HEK293T (cell line): ENCODE data around the gene SV2B.

Experiments used
- CTCF ChIA-PET: fragments of 350-600 bp; formaldehyde crosslinking; extraction: SDS; loops from one replicate; lab custom pipeline; 2021; ENCODE audit warnings: antibody characterized with exemption, inconsistent platforms; lab: Yijun Ruan, JAX
- POLR2A ChIA-PET: fragments of 350-600 bp; formaldehyde crosslinking; extraction: SDS; loops from one replicate; lab custom pipeline; 2020; ENCODE audit warnings: antibody characterized with exemption, inconsistent platforms; lab: Yijun Ruan, JAX
- DNase-seq: peaks from one replicate; pipeline ENCODE4 v3.0.0; 2012; ENCODE audit warnings: mixed read lengths; ENCODE audit errors: extremely low spot score
- ARNT ChIP-seq: fragments of 450-650 bp; IDR thresholded peaks from 2 replicates; pipeline ENCODE4 v1.6.1; 2017; ENCODE audit warnings: mild to moderate bottlenecking
- BHLHE40 ChIP-seq: fragments of 450-650 bp; IDR thresholded peaks from 2 replicates; pipeline ENCODE4 v1.6.1; 2016; ENCODE audit warnings: mild to moderate bottlenecking, moderate library complexity, borderline replicate concordance
- CTBP1 ChIP-seq: fragments of 450-650 bp; IDR thresholded peaks from 2 replicates; pipeline ENCODE4 v1.6.1; 2016; ENCODE audit warnings: borderline replicate concordance
- ELF4 ChIP-seq: fragments of 450-650 bp; IDR thresholded peaks from 2 replicates; pipeline ENCODE4 v1.6.1; 2017; ENCODE audit warnings: antibody characterized with exemption
- FOXA1 ChIP-seq: fragments of 450-650 bp; IDR thresholded peaks from 2 replicates; pipeline ENCODE4 v1.6.1; 2016; ENCODE audit warnings: mild to moderate bottlenecking
- FOXK2 ChIP-seq: fragments of 450-650 bp; IDR thresholded peaks from 2 replicates; pipeline ENCODE4 v1.6.1; 2016; ENCODE audit warnings: mild to moderate bottlenecking
- FOXM1 ChIP-seq: fragments of 450-650 bp; IDR thresholded peaks from 2 replicates; pipeline ENCODE4 v1.6.1; 2017; ENCODE audit warnings: mild to moderate bottlenecking, borderline replicate concordance
- HDGF ChIP-seq: fragments of 450-650 bp; IDR thresholded peaks from 2 replicates; pipeline ENCODE4 v1.6.1; 2017; ENCODE audit warnings: antibody characterized with exemption, borderline replicate concordance
- L3MBTL2 ChIP-seq: fragments of 450-650 bp; conservative IDR thresholded peaks from 2 replicates; pipeline ENCODE4 v1.6.1; 2016; ENCODE audit warnings: mild to moderate bottlenecking
- LEF1 ChIP-seq: fragments of 450-650 bp; IDR thresholded peaks from 2 replicates; pipeline ENCODE4 v1.6.1; 2017; ENCODE audit warnings: mild to moderate bottlenecking, borderline replicate concordance
- NFRKB ChIP-seq: fragments of 450-650 bp; IDR thresholded peaks from 2 replicates; pipeline ENCODE4 v1.6.1; 2016; ENCODE audit warnings: mild to moderate bottlenecking, moderate library complexity
- SP1 ChIP-seq: fragments of 450-650 bp; IDR thresholded peaks from 2 replicates; pipeline ENCODE4 v1.6.1; 2017
- SUZ12 ChIP-seq: fragments of 450-650 bp; IDR thresholded peaks from 2 replicates; pipeline ENCODE4 v1.6.1; 2016; ENCODE audit warnings: mild to moderate bottlenecking
- TARDBP ChIP-seq: fragments of 450-650 bp; IDR thresholded peaks from 2 replicates; pipeline ENCODE4 v1.6.1; 2016
- ZNF384 ChIP-seq: fragments of 450-650 bp; IDR thresholded peaks from 2 replicates; pipeline ENCODE4 v1.6.1; 2016
- TF ChIP-seq, protein P1 (sequence below): fragments of 450-650 bp; IDR thresholded peaks from 2 replicates; pipeline ENCODE4 v1.6.1; 2016

The SV2B gene

DNA sequence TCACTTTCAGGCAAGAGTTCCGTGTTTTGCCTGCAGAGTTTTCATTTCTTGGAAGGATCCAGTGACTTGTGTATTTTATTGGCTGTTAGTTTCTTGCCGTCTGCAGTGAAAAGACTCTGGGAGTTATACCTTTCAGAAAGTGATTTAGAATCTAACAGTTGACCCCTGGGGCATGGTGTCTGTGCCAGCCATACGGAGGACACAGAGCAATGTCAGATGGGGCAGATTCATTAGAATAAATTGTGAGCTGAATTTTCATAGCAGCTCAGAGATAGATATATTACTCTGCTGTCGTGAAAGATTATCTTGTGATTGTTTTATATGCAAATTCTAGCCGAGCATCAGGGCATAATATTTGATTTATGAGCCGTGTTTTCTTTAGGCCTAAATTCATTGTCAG lies 131.6 kb downstream of the SV2B start:
- POLR2A ChIA-PET: interaction anchor here (0.7 kb wide), 1 partner anchor 237 kb away, joined by 3 read pairs; the partner anchor contains the start of gene PRC1
- DNase-seq: no peak
- CTCF ChIA-PET: interaction anchor here (1.0 kb wide), 1 partner anchor 16 kb away, joined by 4 read pairs; no protein-coding TSS in a partner anchor
- TF ChIP-seq L3MBTL2 (no peak), FOXA1 (no peak), SUZ12 (no peak)

DNA sequence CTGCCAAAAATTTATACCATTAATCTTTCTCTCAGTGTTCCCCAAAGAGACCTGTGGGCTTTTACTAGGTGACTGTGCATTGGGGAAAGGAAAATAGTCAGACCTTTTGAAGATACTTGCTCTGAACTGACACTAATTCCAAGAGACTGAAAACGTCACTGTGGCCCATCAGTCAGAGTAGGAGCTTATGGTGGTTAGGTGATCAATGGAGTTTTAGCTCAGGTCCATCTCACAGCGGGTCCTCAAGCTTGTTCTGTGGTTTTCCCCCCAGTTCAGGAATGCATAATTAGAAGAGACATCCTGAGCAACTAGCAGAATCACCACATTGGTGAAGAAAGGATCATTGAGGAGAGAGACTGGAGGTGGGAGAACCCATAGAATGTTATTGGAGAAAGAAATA lies 134.7 kb downstream of the SV2B start:
- CTCF ChIA-PET: interaction anchor here (0.7 to 1.6 kb wide), 3 partner anchors 9 to 20 kb away, joined by 3 to 4 read pairs (median 4); no protein-coding TSS in a partner anchor
- POLR2A ChIA-PET: interaction anchor here (1.6 kb wide), 1 partner anchor 212 kb away, joined by 3 read pairs; the partner anchor contains the start of gene VPS33B
- no peak for DNase-seq
- TF ChIP-seq L3MBTL2 (no peak), BHLHE40 (no peak), FOXA1 (no peak), ARNT (no peak), NFRKB (no peak), FOXM1 (no peak), SP1 (no peak), CTBP1 (no peak), ELF4 (no peak), LEF1 (no peak), TARDBP (no peak), HDGF (no peak), ZNF384 (no peak), FOXK2 (no peak), SUZ12 (no peak)
- TF ChIP-seq, protein P1, sequence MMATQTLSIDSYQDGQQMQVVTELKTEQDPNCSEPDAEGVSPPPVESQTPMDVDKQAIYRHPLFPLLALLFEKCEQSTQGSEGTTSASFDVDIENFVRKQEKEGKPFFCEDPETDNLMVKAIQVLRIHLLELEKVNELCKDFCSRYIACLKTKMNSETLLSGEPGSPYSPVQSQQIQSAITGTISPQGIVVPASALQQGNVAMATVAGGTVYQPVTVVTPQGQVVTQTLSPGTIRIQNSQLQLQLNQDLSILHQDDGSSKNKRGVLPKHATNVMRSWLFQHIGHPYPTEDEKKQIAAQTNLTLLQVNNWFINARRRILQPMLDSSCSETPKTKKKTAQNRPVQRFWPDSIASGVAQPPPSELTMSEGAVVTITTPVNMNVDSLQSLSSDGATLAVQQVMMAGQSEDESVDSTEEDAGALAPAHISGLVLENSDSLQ: no peak

DNA sequence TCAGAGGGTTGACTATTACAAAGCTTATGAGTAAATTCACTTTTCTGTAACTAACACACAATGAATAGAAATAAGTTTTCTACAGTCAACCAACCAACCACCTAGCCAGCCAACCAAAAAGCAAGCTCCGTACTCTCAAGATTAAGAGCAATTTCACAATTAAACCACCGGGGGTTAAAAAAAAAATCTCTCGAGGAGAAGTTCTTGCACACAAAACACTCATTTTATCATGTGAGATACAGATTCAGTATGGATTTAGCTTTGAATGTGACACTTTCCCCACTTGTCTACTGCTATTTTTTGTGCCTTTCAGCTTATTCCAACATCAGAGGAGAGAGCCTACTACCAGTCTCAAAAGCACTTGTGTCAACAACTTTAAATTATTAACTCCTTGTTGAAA lies 135.3 kb downstream of the SV2B start:
- CTCF ChIA-PET: interaction anchor here (0.7 to 1.6 kb wide), 3 partner anchors 10 to 19 kb away, joined by 3 to 4 read pairs (median 4); no protein-coding TSS in a partner anchor
- DNase-seq: no peak
- no peak for TF ChIP-seq FOXK2
- no peak for TF ChIP-seq FOXA1
- TF ChIP-seq, protein P1: no peak
- TF ChIP-seq ARNT: no peak
- no peak for TF ChIP-seq ELF4
- no peak for TF ChIP-seq BHLHE40
- TF ChIP-seq SP1: no peak
- no peak for TF ChIP-seq TARDBP
- TF ChIP-seq FOXM1: no peak
- TF ChIP-seq ZNF384: no peak
- no peak for TF ChIP-seq NFRKB
- TF ChIP-seq CTBP1: no peak
- no peak for TF ChIP-seq LEF1
- no peak for TF ChIP-seq L3MBTL2
- TF ChIP-seq SUZ12: no peak
- TF ChIP-seq HDGF: no peak
- POLR2A ChIA-PET: interaction anchor here (1.6 kb wide), 1 partner anchor 213 kb away, joined by 3 read pairs; the partner anchor contains the start of gene VPS33B

DNA sequence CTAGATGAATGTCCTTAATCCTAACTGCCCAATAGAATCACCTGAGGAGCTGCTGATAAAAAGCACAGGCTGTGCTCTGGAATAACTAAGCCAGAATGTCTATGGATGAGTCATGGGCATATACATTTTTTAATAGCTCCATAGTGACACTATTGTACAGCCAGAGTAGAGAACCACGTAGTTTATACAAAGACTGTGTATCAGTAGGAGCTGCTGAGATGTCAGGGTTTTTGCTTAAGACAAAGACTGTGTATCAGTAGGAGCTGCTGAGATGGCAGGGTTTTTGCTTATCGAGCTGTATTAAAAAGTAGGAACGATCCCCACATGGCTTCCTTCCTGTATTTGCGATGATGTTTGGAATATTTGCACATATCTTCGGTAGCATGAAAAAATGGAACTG lies 137.4 kb downstream of the SV2B start:
- DNase-seq: no peak
- CTCF ChIA-PET: interaction anchor here (0.7 to 2.3 kb wide), 3 partner anchors 10 to 1620 kb away, joined by 3 to 13 read pairs (median 5); no protein-coding TSS in a partner anchor
- POLR2A ChIA-PET: no interaction called here
- TF ChIP-seq, protein P1: no peak
- TF ChIP-seq FOXK2 (no peak), SP1 (no peak), ELF4 (no peak), TARDBP (no peak), L3MBTL2 (no peak), HDGF (no peak), ZNF384 (no peak), SUZ12 (no peak), CTBP1 (no peak)

DNA sequence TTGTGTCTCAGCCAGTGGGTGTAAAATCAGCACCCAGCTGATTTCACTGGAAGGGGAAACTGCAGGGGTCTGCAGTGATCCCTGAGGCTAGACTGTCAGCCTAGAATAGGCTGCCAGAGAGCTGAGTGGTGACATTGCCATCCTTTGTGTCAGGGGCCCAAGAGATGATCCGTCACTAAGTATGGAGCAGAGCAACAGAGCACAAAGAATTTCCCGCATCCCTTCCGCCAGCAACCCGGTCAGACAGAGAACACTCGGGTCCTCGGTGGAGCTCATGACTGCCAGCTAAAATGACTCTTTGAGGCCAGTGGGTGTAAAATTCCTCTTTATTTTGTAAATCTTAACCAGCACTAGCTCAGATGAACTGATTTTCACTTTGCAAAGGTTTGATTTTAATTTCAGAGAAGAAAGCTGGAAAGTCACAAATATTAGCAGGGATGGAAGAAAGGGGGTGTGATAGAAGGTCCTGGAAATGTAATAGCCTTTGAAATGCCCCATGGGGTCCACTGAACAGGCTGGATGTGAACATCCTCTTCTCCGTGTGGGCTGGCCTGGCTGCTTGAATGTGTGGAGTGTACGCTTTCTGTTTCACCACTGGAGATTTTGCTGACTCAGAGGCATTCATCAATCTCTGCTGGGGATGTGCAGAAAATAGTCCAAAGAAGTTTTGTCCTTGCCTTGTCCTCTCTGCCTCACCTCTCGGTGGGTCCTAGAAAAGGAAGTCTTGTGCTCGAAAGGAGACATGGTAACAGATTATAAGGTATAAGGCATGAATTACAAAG lies 138.8 kb downstream of the SV2B start:
- DNase-seq: no peak
- no peak for TF ChIP-seq ELF4
- no peak for TF ChIP-seq FOXA1
- CTCF ChIA-PET: interaction anchor here (2.3 kb wide), 1 partner anchor 9 kb away, joined by 13 read pairs; no protein-coding TSS in a partner anchor
- POLR2A ChIA-PET: no interaction called here

DNA sequence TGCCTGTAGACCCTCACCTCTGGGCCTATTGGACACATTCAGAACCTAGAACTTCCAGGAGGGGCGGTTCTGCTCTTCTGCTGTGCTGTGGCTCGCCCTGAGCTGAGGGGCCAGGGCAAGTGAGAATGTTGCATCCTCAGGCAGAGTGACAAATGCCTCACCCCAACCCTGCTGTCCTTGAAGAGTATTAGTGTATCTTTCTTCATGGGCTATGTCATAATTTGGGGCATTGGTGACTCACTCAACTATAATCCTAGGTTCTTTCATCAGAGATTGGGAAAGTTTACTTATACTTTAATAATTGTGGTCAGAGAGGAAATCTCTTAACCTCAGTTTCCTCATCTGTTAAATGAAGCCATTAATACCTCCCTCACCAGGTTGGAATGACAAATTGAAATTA lies 143.8 kb downstream of the SV2B start:
- no peak for DNase-seq
- no peak for TF ChIP-seq FOXA1
- CTCF ChIA-PET: no interaction called here
- POLR2A ChIA-PET: no interaction called here
